Calu3 (cell line): ENCODE results near the gene PSME3. TPM values are rescaled to one million over a fixed set of nuclear protein-coding genes. Genes with fewer than 3 reads are reported as not detected.

Experiments used
- BruUV-seq: library from RNA; stranded (reverse); fragments of 400-500 nt; replicated peaks from 2 replicates; lab custom pipeline; 2021; lab: Mats Ljungman, UMichigan
- CTCF ChIA-PET: fragments of 300-600 bp; sonication (Branson Sonifier 250); formaldehyde crosslinking; loops from one replicate; lab custom pipeline; 2022; ENCODE audit warnings: antibody characterized with exemption; lab: Charles Lee
- DNase-seq: peaks from one replicate; pipeline ENCODE4 v3.0.0; 2022
- H3K27ac Mint-ChIP-seq: one replicate; pipeline ENCODE4 v1.8.0; 2022; ENCODE audit warnings: mixed read lengths; ENCODE audit not compliant: unreplicated experiment
- H3K27me3 Mint-ChIP-seq: one replicate; pipeline ENCODE4 v1.8.0; 2022; ENCODE audit warnings: mixed read lengths; ENCODE audit not compliant: unreplicated experiment
- H3K36me3 Mint-ChIP-seq: one replicate; pipeline ENCODE4 v1.8.0; 2022; ENCODE audit warnings: mild to moderate bottlenecking, moderate library complexity, mixed read lengths; ENCODE audit not compliant: insufficient read depth, unreplicated experiment
- H3K4me1 Mint-ChIP-seq: one replicate; pipeline ENCODE4 v1.8.0; 2022; ENCODE audit warnings: mild to moderate bottlenecking, low read depth, mixed read lengths; ENCODE audit not compliant: unreplicated experiment
- H3K4me3 Mint-ChIP-seq: one replicate; pipeline ENCODE4 v1.8.0; 2022; ENCODE audit warnings: mild to moderate bottlenecking, low read depth, moderate library complexity, mixed read lengths; ENCODE audit not compliant: unreplicated experiment
- H3K9me3 Mint-ChIP-seq: one replicate; pipeline ENCODE4 v1.8.0; 2022; ENCODE audit warnings: low read depth, mixed read lengths; ENCODE audit not compliant: unreplicated experiment
- intact Hi-C: fragments of 100-400 bp; cut with micrococcal nuclease; formaldehyde crosslinking; loops from one replicate; pipeline ENCODE4 v1.10.0; 2022; ENCODE audit not compliant: unreplicated experiment
- total RNA-seq: library from RNA; stranded (reverse); gene quantifications from 2 replicates; pipeline ENCODE4 v1.2.3, GENCODE V29; 2022
- TF ChIP-seq, protein P1 (sequence below): fragments of 200-600 bp; IDR thresholded peaks from one replicate; pipeline ENCODE4 v1.8.0; 2022; ENCODE audit warnings: antibody characterized with exemption; ENCODE audit not compliant: unreplicated experiment

Gene PSME3
- total RNA-seq, 1 experiment from 2014 or later = 238 TPM

DNA sequence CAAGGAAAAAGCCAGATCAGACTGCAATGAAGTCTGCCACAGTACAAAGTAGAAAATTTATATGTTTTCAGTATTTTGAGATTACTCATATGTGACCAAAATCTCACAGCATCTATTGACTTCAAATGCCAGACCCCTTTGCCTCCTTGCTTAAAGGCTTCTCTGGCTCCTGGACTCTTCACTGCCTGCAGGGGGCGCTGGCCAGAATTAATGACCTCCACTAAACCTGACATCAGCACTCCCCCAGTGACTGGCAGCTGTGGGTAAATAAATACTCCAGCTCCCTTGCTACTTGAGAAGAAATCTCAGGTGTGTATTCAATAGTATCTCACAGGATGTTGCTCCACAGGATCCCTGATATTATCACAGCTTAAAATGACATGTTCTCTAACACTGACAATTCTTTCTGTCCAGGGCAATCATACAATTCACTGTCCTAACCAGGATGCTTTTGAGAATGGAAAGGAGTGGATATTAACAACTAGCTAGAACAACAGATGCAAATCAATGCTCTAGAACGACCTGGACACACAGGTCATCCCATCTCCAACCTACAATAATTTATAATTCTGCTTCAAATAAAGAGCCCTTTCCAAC lies 13.2 kb upstream of the PSME3 start:
- H3K4me3 Mint-ChIP-seq = no peak overlapping the region
- intact Hi-C loops = no loop called here
- CTCF ChIA-PET = interaction anchor here (1.0 kb wide), 3 partner anchors 22 to 178 kb away, joined by 3 to 6 read pairs (median 5); partner anchors contain the start of genes CNTD1, COA3 and RPL27
- no peak overlapping the region for H3K27ac Mint-ChIP-seq
- peak; percentile 83 for DNase-seq
- H3K36me3 Mint-ChIP-seq = peaks cover 73% of the 10 kb centered on the region
- no peaks in the 10 kb centered on the region for H3K9me3 Mint-ChIP-seq
- TF ChIP-seq, protein P1, sequence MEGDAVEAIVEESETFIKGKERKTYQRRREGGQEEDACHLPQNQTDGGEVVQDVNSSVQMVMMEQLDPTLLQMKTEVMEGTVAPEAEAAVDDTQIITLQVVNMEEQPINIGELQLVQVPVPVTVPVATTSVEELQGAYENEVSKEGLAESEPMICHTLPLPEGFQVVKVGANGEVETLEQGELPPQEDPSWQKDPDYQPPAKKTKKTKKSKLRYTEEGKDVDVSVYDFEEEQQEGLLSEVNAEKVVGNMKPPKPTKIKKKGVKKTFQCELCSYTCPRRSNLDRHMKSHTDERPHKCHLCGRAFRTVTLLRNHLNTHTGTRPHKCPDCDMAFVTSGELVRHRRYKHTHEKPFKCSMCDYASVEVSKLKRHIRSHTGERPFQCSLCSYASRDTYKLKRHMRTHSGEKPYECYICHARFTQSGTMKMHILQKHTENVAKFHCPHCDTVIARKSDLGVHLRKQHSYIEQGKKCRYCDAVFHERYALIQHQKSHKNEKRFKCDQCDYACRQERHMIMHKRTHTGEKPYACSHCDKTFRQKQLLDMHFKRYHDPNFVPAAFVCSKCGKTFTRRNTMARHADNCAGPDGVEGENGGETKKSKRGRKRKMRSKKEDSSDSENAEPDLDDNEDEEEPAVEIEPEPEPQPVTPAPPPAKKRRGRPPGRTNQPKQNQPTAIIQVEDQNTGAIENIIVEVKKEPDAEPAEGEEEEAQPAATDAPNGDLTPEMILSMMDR = peak; percentile 84
- H3K4me1 Mint-ChIP-seq = peaks cover 6% of the 10 kb centered on the region
- H3K27me3 Mint-ChIP-seq = no peaks in the 10 kb centered on the region
- no TSS peak for BruUV-seq

DNA sequence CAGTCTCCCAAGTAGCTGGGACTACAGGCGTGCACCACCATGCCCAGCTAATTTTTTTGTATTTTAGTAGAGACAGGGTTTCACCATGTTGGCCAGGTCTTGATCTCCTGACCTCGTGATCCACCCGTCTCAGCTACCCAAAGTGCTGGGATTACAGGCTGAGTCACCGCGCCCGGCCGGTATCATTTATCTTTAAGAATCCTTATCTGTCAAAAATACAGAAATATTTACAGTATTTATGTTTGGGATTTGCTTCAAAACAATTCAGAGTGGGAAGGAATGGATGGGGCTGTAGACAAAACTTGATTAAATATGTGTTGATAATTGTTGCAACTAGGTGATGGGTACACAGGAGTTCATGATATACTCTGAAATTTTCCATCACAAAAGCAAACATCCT lies 12.0 kb upstream of the PSME3 start:
- peaks cover 6% of the 10 kb centered on the region for H3K4me1 Mint-ChIP-seq
- H3K36me3 Mint-ChIP-seq = peaks cover 73% of the 10 kb centered on the region
- BruUV-seq = no TSS peak
- H3K4me3 Mint-ChIP-seq = peak overlapping the region; percentile 11
- DNase-seq = no peak
- no peak overlapping the region for H3K27ac Mint-ChIP-seq
- no peaks in the 10 kb centered on the region for H3K9me3 Mint-ChIP-seq
- no peaks in the 10 kb centered on the region for H3K27me3 Mint-ChIP-seq
- intact Hi-C loops = no loop called here
- TF ChIP-seq, protein P1 = no peak
- CTCF ChIA-PET = interaction anchor here (0.6 kb wide), 1 partner anchor 227 kb away, joined by 5 read pairs; no protein-coding TSS in a partner anchor

GRCh38 chr17:42827472-42827871 lies 5.7 kb upstream of the PSME3 start:
- TF ChIP-seq, protein P1 = no peak
- BruUV-seq = no TSS peak
- Mint-ChIP-seq H3K27ac (no peak overlapping the region), H3K27me3 (peaks cover 16% of the 10 kb centered on the region), H3K9me3 (no peaks in the 10 kb centered on the region), H3K36me3 (peaks cover 25% of the 10 kb centered on the region), H3K4me3 (no peak overlapping the region), H3K4me1 (peaks cover 8% of the 10 kb centered on the region)
- CTCF ChIA-PET = no interaction called here
- intact Hi-C loops = no loop called here
- DNase-seq = no peak

DNA sequence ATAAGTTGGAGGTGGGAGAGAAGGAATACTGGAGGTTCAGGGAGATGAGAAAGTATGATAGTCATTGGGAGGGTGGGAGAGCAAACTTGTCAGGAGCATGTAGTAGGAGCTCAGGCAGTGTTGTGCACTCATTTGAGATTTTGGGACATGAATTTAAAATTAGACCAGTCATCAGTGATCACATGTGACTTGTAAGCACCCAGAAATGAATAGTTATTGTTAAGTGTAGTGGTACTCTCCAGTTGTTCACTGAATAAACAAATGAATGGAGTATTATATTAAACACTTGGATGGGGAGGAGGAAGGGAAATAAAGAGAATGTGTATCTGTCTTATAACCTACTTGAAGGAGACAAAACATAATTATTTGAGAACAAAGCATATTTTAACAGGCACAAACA lies 2.2 kb upstream of the PSME3 start:
- Mint-ChIP-seq H3K27me3 (peaks cover 16% of the 10 kb centered on the region), H3K36me3 (peaks cover 35% of the 10 kb centered on the region), H3K27ac (no peak overlapping the region), H3K9me3 (no peaks in the 10 kb centered on the region), H3K4me3 (no peak overlapping the region), H3K4me1 (peaks cover 19% of the 10 kb centered on the region)
- no TSS peak for BruUV-seq
- no peak for DNase-seq
- CTCF ChIA-PET = no interaction called here
- TF ChIP-seq, protein P1 = no peak
- intact Hi-C loops = no loop called here
